GM12801 (cell line): Measurements from ENCODE around the gene SPATS2L.

Source experiments
- CTCF ChIP-seq: IDR thresholded peaks from one replicate; pipeline ENCODE4 v1.5.1; 2011; ENCODE audit warnings: control low read depth; ENCODE audit not compliant: insufficient read length; ENCODE audit errors: extremely low read depth

SPATS2L gene

DNA sequence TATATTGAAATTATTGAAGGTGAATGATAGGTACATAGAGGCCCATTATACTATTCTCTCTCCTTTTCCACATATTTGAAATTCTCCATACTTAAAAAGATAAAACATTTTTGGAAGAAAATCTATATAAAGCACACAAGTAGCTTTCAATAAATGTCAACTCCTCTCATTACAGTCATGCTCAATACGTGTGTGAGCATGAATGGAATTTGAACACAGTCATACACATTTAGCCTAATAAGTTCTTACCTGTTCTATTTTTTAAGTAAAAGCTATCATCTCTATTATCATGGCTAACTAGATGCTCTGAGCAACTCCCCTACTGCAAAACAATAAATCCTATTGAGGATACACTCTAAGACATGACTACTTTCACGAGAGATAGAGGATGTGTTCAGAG is 41.9 kb upstream of the SPATS2L start:
- TF ChIP-seq CTCF: no peak

- TF ChIP-seq CTCF: no peak
Measured at GRCh38 chr2:200266406-200266805, 40.1 kb upstream of the SPATS2L start.

- no peak for TF ChIP-seq CTCF
Measured at GRCh38 chr2:200267350-200267749, 39.1 kb upstream of the SPATS2L start.

- no peak for TF ChIP-seq CTCF
Measured at GRCh38 chr2:200270732-200271131, 35.8 kb upstream of the SPATS2L start.

GRCh38 chr2:200272320-200272719 is 34.2 kb upstream of the SPATS2L start:
- no peak for TF ChIP-seq CTCF

DNA sequence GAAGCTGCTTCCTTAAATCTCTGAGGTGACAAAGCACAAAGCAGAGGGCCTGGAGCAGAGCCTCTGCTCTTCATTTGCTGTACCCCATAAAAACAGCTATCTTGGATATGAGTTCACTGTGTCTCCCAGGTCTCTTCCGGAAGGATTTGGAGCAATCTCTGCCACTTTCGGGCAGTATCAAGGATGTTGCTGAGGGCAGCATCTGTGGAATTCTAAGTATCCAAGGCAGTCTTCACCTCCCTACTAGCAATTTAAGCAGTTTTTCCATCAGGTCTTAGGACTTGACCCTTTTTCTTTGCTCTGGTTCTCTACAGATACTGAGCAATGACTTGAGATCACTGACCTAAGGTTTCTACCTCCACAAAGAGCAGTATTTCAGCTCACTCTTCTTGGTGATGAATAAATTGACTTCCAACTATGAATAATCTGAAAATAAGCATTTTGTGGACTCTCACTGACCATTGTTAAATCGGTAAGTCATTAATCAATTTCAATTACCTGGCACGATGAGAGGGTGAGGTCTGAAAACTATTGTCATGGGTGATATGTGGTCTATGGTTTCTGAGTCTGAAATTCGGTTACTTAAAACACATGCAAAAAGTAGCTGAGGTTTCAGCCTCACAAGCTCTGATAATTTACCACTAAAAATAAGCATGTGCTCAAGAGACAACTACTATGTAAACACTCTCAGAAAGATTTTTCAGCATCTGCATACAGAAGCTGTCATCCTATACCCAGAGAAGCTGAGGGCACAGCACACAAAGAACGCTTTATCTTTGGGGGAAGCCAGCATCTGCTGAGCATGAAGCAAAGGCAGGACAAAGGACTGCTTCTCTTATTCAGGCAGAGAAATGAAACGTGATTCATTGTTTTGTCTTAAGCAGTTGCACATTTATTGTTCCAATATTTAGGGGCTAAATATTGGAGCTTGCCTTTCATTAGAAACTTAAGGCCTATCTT is 32.1 kb upstream of the SPATS2L start:
- no peak for TF ChIP-seq CTCF

GRCh38 chr2:200275295-200276013 is 31.0 kb upstream of the SPATS2L start:
- TF ChIP-seq CTCF: no peak
